ENCODE results near the gene LRRC61.

Gene LRRC61

DNA sequence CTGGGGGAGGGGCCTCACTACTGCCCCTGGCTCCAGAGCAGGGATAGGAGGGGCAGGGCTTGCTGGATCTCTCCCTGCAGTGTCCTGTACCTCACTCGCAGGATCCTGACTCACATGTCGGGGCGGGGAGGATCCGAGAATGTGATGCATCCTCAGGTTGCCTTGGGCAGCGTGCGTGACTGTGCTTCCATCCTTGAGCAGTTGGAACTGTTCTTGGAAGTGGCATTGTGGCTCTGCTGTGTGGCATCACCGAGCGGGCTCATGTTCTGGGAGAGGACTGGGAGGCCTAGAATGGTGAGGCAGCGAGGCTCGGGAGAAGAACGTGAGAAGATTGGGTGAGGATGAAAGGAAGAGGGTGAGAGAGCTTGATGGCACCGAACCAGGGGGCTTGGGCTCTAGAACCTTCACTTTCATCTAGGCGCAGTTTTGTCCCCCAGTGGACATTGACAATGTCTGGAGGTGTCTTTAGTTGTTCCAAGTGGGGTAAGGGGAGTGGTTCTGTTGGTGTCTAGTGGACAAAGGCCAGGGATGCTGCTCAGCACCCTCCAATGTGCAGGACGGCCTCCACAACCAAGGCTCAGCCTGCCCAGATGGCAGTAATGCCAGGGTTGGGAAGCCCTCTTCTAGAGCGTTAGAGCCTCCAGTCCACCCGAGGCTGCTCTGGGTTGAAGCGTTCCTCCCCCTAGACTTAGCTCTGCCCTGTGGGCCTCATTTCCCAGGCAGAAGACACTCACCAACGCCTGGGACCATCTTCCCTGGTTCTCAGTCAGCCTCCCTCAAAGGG, 9.9 kb downstream of the LRRC61 start:
- DNase-seq (ENCODE audit: low read depth, low spot score) = no peak
- TF ChIP-seq, protein P1, sequence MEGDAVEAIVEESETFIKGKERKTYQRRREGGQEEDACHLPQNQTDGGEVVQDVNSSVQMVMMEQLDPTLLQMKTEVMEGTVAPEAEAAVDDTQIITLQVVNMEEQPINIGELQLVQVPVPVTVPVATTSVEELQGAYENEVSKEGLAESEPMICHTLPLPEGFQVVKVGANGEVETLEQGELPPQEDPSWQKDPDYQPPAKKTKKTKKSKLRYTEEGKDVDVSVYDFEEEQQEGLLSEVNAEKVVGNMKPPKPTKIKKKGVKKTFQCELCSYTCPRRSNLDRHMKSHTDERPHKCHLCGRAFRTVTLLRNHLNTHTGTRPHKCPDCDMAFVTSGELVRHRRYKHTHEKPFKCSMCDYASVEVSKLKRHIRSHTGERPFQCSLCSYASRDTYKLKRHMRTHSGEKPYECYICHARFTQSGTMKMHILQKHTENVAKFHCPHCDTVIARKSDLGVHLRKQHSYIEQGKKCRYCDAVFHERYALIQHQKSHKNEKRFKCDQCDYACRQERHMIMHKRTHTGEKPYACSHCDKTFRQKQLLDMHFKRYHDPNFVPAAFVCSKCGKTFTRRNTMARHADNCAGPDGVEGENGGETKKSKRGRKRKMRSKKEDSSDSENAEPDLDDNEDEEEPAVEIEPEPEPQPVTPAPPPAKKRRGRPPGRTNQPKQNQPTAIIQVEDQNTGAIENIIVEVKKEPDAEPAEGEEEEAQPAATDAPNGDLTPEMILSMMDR (IDR thresholded peaks at IDR 0.05; ENCODE audit: low read depth, low read length) = no peak
- in situ Hi-C loops (cut with HindIII; ENCODE audit: low sequenced_read_pairs) = no loop called here
- H3K4me3 ChIP-seq (ENCODE audit: low read depth, low read length) = no peak overlapping the region

DNA sequence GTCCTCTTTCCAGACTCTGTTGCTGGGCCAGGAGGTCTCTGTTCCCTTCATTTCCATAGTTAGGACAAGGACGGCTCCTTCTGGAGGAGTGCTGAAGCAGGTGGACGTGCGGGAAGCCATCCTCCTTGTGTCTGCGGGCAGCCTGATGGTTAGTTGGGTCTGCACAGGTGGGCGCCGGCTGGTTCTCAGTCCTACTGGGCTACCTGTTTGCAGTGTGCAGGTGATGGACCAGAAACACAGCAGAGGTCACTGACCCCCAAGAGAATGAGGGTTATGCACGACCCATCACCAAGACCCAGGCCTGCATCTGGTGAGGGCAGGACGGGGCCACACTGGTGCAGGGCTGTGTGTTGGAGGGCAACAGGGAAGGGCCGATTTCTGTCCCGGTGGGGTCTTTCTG, 10.5 kb downstream of the LRRC61 start:
- in situ Hi-C loops (cut with HindIII; ENCODE audit: low sequenced_read_pairs) = no loop called here
- DNase-seq (ENCODE audit: low read depth, low spot score) = no peak
- no peak overlapping the region for H3K4me3 ChIP-seq (ENCODE audit: low read depth, low read length)
- TF ChIP-seq, protein P1 (IDR thresholded peaks at IDR 0.05; ENCODE audit: low read depth, low read length) = no peak

DNA sequence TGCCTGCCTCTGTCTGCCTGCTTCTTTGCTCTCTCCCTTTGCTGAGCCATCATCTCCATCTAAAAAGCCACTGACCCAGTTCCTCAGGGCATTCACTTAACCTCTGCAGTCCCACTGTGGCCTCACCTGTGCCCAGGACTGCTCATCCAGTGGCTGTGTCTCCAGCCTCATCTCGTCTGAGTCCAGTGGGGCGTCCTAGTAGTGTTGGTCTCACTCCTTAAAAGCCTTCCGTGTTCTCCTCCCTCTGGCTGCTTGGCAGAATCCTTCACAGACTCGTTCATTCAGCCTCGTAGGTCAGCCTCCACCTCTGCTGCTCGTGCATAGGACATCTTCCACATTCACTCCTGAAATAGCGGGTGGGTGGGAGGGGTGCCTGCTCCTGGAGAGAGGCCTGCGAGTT, 11.0 kb downstream of the LRRC61 start:
- TF ChIP-seq, protein P1 (IDR thresholded peaks at IDR 0.05; ENCODE audit: low read depth, low read length) = no peak

DNA sequence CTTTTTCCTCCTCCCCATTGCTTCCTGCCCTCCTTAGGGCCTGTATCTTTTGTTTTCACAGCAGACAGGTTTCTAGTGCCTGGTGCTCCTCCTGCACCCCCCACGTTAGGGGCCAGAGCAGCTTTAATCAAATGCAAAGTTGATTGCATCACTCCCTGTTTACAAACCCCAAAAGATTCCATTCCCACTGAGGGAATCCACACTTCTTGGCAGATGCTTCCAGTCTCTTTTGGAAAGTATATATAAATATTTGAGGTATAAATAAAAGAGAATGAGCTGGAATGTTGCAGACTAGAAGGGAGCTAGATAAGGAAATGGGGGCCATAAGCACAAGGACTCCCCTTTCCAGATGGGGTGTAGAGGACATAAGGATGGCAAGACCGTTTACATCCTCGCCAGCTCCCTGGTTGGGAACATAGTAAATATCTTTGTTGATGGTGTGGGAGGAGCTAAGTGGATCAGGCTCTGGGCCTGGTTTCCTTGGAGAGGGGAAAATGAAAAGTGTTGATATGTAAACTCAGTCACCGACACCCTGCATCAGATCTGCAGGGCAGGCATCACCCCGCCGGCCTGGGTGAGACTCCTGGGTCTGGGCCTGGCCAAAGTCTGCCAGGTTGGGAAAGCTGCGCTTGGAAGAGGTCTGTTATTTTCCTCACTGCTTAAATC, 12.1 kb downstream of the LRRC61 start:
- DNase-seq (ENCODE audit: low read depth, low spot score) = peak; percentile 47
- in situ Hi-C loops (cut with HindIII; ENCODE audit: low sequenced_read_pairs) = no loop called here
- TF ChIP-seq, protein P1 (IDR thresholded peaks at IDR 0.05; ENCODE audit: low read depth, low read length) = no peak
- no peak overlapping the region for H3K4me3 ChIP-seq (ENCODE audit: low read depth, low read length)

More for the DNA sequence above, 11.0 kb downstream of the LRRC61 start:
- DNase-seq (ENCODE audit: low read depth, low spot score) = no peak
- no peak overlapping the region for H3K4me3 ChIP-seq (ENCODE audit: low read depth, low read length)
- in situ Hi-C loops (cut with HindIII; ENCODE audit: low sequenced_read_pairs) = no loop called here

DNA sequence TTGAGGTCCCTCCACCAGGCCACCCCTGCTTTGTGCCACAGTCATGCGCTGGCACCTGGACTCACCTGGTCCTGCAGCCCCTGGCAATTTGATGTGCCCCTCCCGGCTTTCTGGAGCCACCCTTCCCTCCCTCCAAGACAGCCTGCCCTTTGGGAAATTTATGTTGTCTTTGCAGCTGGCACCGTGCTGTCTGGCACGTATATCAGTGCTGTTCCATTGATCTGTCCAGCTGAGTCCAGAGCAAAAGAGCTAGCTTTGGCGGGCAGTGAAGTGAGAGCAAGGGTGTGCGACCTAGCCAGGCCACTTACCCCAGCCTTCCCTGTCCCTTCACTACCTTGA, 12.6 kb downstream of the LRRC61 start:
- in situ Hi-C loops (cut with HindIII; ENCODE audit: low sequenced_read_pairs) = no loop called here
- TF ChIP-seq, protein P1 (IDR thresholded peaks at IDR 0.05; ENCODE audit: low read depth, low read length) = no peak
- no peak overlapping the region for H3K4me3 ChIP-seq (ENCODE audit: low read depth, low read length)
- no peak for DNase-seq (ENCODE audit: low read depth, low spot score)

DNA sequence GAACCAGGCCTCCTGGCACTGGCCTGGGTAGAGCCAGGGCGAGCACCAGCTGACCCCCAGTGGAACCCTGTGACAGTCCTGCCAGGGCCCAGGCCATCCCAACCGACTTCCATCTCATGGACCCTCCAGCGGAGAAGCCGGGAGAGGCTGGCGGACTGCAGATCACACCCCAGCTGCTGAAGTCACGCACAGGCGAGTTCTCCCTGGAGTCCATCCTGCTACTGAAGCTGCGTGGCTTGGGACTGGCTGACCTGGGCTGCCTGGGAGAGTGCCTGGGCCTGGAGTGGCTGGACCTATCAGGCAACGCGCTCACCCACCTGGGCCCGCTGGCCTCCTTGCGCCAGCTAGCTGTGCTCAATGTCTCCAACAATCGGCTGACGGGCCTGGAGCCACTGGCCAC, 13.6 kb downstream of the LRRC61 start:
- no peak overlapping the region for H3K4me3 ChIP-seq (ENCODE audit: low read depth, low read length)
- DNase-seq (ENCODE audit: low read depth, low spot score) = no peak
- in situ Hi-C loops (cut with HindIII; ENCODE audit: low sequenced_read_pairs) = no loop called here
- TF ChIP-seq, protein P1 (IDR thresholded peaks at IDR 0.05; ENCODE audit: low read depth, low read length) = no peak

All from astrocyte of the spinal cord (primary cell).